Liver (tissue), 9 donors: ENCODE results near the gene MYADML2. TPM values are rescaled to one million over a fixed set of nuclear protein-coding genes. Genes with fewer than 3 reads are reported as not detected.
A peak's percentile ranks its signal among the peaks of the same experiment; 100 is the strongest.

ENCODE experiments used
- DNase-seq: peaks from one replicate; pipeline ENCODE4 v3.0.0-alpha.2; 2017; ENCODE audit warnings: low spot score
- H3K27ac ChIP-seq, 2 donors: one replicate each; pipeline ENCODE4 v1.7.0; 2013; ENCODE audit warnings: inconsistent platforms in 2 of 2, low read length in 2 of 2, control low read depth in 1 of 2, low read depth in 1 of 2, mild to moderate bottlenecking in 1 of 2
- H3K27me3 ChIP-seq, 4 donors: one replicate each; pipeline versions ENCODE4 v1.6.1 to v1.7.0; 2013; ENCODE audit warnings: low read length in 3 of 4, inconsistent platforms in 1 of 4, mild to moderate bottlenecking in 1 of 4, moderate library complexity in 1 of 4; ENCODE audit not compliant: control insufficient read depth in 4 of 4, insufficient read depth in 4 of 4
- H3K36me3 ChIP-seq, 4 donors: one replicate each; pipeline versions ENCODE4 v1.6.1 to v1.7.0; 2013; ENCODE audit warnings: low read length in 3 of 4, mild to moderate bottlenecking in 3 of 4, low read depth in 1 of 4, moderate library complexity in 1 of 4; ENCODE audit not compliant: control insufficient read depth in 4 of 4, insufficient read depth in 3 of 4
- H3K4me1 ChIP-seq, 4 donors: one replicate each; pipeline versions ENCODE4 v1.6.1 to v1.7.0; 2013; ENCODE audit warnings: low read length in 3 of 4, mild to moderate bottlenecking in 3 of 4, moderate library complexity in 1 of 4; ENCODE audit not compliant: control insufficient read depth in 4 of 4, insufficient read depth in 4 of 4
- H3K4me3 ChIP-seq, 3 donors: one replicate each; pipeline versions ENCODE4 v1.6.1 to v1.7.0; 2013; ENCODE audit warnings: low read length in 3 of 3, control low read depth in 1 of 3, low read depth in 1 of 3, mild to moderate bottlenecking in 1 of 3
- H3K9ac ChIP-seq, 2 donors: one replicate each; pipeline ENCODE4 v1.7.0; 2013; ENCODE audit warnings: low read length in 2 of 2, mild to moderate bottlenecking in 2 of 2, moderate library complexity in 2 of 2, control low read depth in 1 of 2, low read depth in 1 of 2
- H3K9me3 ChIP-seq, 4 donors: one replicate each; pipeline versions ENCODE4 v1.6.1 to v1.7.0; 2013; ENCODE audit warnings: low read length in 3 of 4; ENCODE audit not compliant: control insufficient read depth in 4 of 4
- ATF3 ChIP-seq: IDR thresholded peaks from 2 replicates; pipeline ENCODE4 v1.6.1; 2016; ENCODE audit warnings: antibody characterized with exemption
- CTCF ChIP-seq: fragments of 150-350 bp; IDR thresholded peaks from 2 replicates; pipeline ENCODE4 v1.5.1; 2017; ENCODE audit warnings: improper control_type of control experiment, low read depth, low read length; ENCODE audit not compliant: missing input control
- EGR1 ChIP-seq, 2 donors: IDR thresholded peaks; 2 replicates each; pipeline ENCODE4 v1.6.1; 2016 to 2018; ENCODE audit warnings: antibody characterized with exemption in 2 of 2, low read depth in 2 of 2
- FOXA1 ChIP-seq: IDR thresholded peaks from 2 replicates; pipeline ENCODE4 v1.6.1; 2016; ENCODE audit warnings: antibody characterized with exemption
- FOXA2 ChIP-seq: IDR thresholded peaks from 2 replicates; pipeline ENCODE4 v1.6.1; 2016; ENCODE audit warnings: antibody characterized with exemption
- GABPA ChIP-seq, 2 donors: IDR thresholded peaks in 1 of 2; conservative IDR thresholded peaks in 1 of 2; 2 replicates each; pipeline ENCODE4 v1.6.1; 2016; ENCODE audit warnings: antibody characterized with exemption in 2 of 2, mild to moderate bottlenecking in 1 of 2, moderate library complexity in 1 of 2
- HNF4A ChIP-seq, 2 donors: conservative IDR thresholded peaks; 2 replicates each; pipeline ENCODE4 v1.6.1; 2016; ENCODE audit warnings: antibody characterized with exemption in 2 of 2, mild to moderate bottlenecking in 2 of 2
- HNF4G ChIP-seq: IDR thresholded peaks from 2 replicates; pipeline ENCODE4 v1.6.1; 2016; ENCODE audit warnings: antibody characterized with exemption
- JUND ChIP-seq, 2 donors: IDR thresholded peaks; 2 replicates each; pipeline ENCODE4 v1.6.1; 2016; ENCODE audit warnings: antibody characterized with exemption in 2 of 2
- MAX ChIP-seq: IDR thresholded peaks from 2 replicates; pipeline ENCODE4 v1.6.1; 2016; ENCODE audit warnings: antibody characterized with exemption
- NR2F2 ChIP-seq: IDR thresholded peaks from 2 replicates; pipeline ENCODE4 v1.6.1; 2016; ENCODE audit warnings: antibody characterized with exemption
- RAD21 ChIP-seq, 2 donors: IDR thresholded peaks; 2 replicates each; pipeline ENCODE4 v1.6.1; 2016; ENCODE audit warnings: antibody characterized with exemption in 2 of 2, mild to moderate bottlenecking in 2 of 2
- REST ChIP-seq: IDR thresholded peaks from 2 replicates; pipeline ENCODE4 v1.6.1; 2016; ENCODE audit warnings: antibody characterized with exemption, mild to moderate bottlenecking
- RXRA ChIP-seq, 2 donors: IDR thresholded peaks; 2 replicates each; pipeline ENCODE4 v1.6.1; 2017 to 2018; ENCODE audit warnings: antibody characterized with exemption in 2 of 2, mild to moderate bottlenecking in 1 of 2
- SP1 ChIP-seq: IDR thresholded peaks from 2 replicates; pipeline ENCODE4 v1.6.1; 2018; ENCODE audit warnings: antibody characterized with exemption, mild to moderate bottlenecking
- TAF1 ChIP-seq: conservative IDR thresholded peaks from 2 replicates; pipeline ENCODE4 v1.6.1; 2016; ENCODE audit warnings: antibody characterized with exemption, mild to moderate bottlenecking
- YY1 ChIP-seq: IDR thresholded peaks from 2 replicates; pipeline ENCODE4 v1.6.1; 2016; ENCODE audit warnings: antibody characterized with exemption, mild to moderate bottlenecking
- ZBTB33 ChIP-seq: IDR thresholded peaks from 2 replicates; pipeline ENCODE4 v1.6.1; 2016; ENCODE audit warnings: antibody characterized with exemption
- WGBS: extraction: QIAGEN DNeasy Blood & Tissue Kit; methylation state at CpG from one replicate; pipeline ENCODE4 v1.1.7; 2013; 5-methylcytosine and 5-hydroxymethylcytosine counted together
- polyA plus RNA-seq, 2 donors: library from polyadenylated mRNA; stranded (reverse) in 1 of 2; unstranded in 1 of 2; fragments of 200-250 nt in 1 of 2; fragments of >200 nt in 1 of 2; fragmentation: Nextera tagmentation in 1 of 2; extraction: Ambion mirVana in 1 of 2; gene quantifications; one replicate each; pipeline versions ENCODE4 v1.2.1 to v1.2.3, GENCODE V29; 2013 to 2015
- total RNA-seq, 2 donors: library from RNA; depleted of rRNA; stranded (reverse); fragments of >200 nt; gene quantifications; one replicate each; pipeline ENCODE4 v1.2.3, GENCODE V29; 2014
- donor health status: healthy.
- donor health status: healthy.
- donor health status: healthy.
- donor health status: healthy.
- donor health status: healthy.

MYADML2 gene
- total and polyA plus RNA-seq, 4 donors = not detected

- H3K27ac ChIP-seq = peak overlapping the region; percentile 71
- TF ChIP-seq ZBTB33 (no peak), RXRA (IDR thresholded peaks at IDR 0.05) (peak; percentile 14 to 57), HNF4A (conservative IDR thresholded peaks at IDR 0.05) (peak; percentile 47 to 67), FOXA1 (no peak), GABPA (IDR thresholded peaks at IDR 0.05 in 1 of 2, conservative IDR thresholded peaks at IDR 0.05 in 1 of 2) (no peak), SP1 (peak; percentile 38), REST (no peak), TAF1 (no peak), EGR1 (IDR thresholded peaks at IDR 0.05; ENCODE audit: low read depth in 2 of 2) (no peak), FOXA2 (no peak), YY1 (no peak), JUND (IDR thresholded peaks at IDR 0.05) (no peak), NR2F2 (no peak), MAX (no peak), HNF4G (no peak), ATF3 (no peak), RAD21 (IDR thresholded peaks at IDR 0.05) (no peak), CTCF (no peak)
Measured at GRCh38 chr17:81924557-81925532, 22.2 kb downstream of the MYADML2 start.

More at GRCh38 chr17:81924557-81925532, 22.2 kb downstream of the MYADML2 start:
- DNase-seq = peak; percentile 68
- peaks cover 0 to 4% (median 2%) of the 10 kb centered on the region in 4 donors for H3K36me3 ChIP-seq
- H3K4me3 ChIP-seq = peak overlapping the region in 1 of 3 donors; percentile 15
- H3K9me3 ChIP-seq = no peaks in the 10 kb centered on the region
- 48% methylated on average over 21 of the region's 21 CpGs for WGBS
- peak overlapping the region in 1 of 2 donors; percentile 5 for H3K9ac ChIP-seq
- peaks cover 34 to 76% (median 50%) of the 10 kb centered on the region in 4 donors for H3K4me1 ChIP-seq
- no peaks in the 10 kb centered on the region for H3K27me3 ChIP-seq
